ENCODE data around the gene SLC26A6. TPM values are rescaled to one million over a fixed set of nuclear protein-coding genes. Genes with fewer than 3 reads are reported as not detected.

SLC26A6 gene
- total RNA-seq, 1 experiment from 2014 or later = 58.9 TPM

DNA sequence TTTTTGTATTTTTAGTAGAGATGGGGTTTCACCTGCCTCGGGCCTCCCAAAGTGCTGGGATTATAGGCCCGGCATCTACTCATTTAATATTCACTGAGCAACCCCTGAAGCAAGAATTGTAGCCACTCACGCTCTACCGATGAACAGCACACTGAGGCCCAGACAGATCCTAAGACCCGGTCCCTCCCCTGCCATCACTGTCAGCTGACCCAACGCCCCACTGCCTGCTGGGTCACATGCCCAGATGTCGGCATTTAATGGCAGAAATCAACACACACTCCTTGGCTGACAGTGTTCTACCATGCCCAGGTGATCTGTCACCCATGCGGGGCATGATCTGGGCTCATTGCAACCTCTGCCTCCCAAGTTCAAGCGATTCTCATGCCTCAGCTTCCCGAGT, 10.5 kb downstream of the SLC26A6 start:
- ChIA-PET POLR2A (interaction anchor here (1.2 to 1.5 kb wide), 2 partner anchors 10 to 15 kb away, joined by 4 to 7 read pairs; partner anchors contain the start of gene UQCRC1), CTCF (interaction anchor here (0.6 to 5.5 kb wide), 6 partner anchors 11 to 189 kb away, joined by 3 to 44 read pairs (median 7); partner anchors contain the start of genes SLC26A6 and UQCRC1)
- peaks cover 7% of the 10 kb centered on the region for H3K4me1 Mint-ChIP-seq
- TF ChIP-seq ZNF121 (CRISPR knock-in tag; IDR thresholded peaks at IDR 0.05) = no peak
- TF ChIP-seq PRRX2 (CRISPR knock-in tag; IDR thresholded peaks at IDR 0.05) = no peak
- TF ChIP-seq, protein P1, sequence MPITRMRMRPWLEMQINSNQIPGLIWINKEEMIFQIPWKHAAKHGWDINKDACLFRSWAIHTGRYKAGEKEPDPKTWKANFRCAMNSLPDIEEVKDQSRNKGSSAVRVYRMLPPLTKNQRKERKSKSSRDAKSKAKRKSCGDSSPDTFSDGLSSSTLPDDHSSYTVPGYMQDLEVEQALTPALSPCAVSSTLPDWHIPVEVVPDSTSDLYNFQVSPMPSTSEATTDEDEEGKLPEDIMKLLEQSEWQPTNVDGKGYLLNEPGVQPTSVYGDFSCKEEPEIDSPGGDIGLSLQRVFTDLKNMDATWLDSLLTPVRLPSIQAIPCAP (CRISPR knock-in tag; IDR thresholded peaks at IDR 0.05) = no peak
- TF ChIP-seq, protein P2, sequence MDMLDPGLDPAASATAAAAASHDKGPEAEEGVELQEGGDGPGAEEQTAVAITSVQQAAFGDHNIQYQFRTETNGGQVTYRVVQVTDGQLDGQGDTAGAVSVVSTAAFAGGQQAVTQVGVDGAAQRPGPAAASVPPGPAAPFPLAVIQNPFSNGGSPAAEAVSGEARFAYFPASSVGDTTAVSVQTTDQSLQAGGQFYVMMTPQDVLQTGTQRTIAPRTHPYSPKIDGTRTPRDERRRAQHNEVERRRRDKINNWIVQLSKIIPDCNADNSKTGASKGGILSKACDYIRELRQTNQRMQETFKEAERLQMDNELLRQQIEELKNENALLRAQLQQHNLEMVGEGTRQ (CRISPR knock-in tag; IDR thresholded peaks at IDR 0.05) = peak; percentile 63; the same call in 1 of the 2 replicates
- no peaks in the 10 kb centered on the region for H3K9me3 Mint-ChIP-seq
- peaks cover 36% of the 10 kb centered on the region for H3K36me3 Mint-ChIP-seq
- H3K27me3 Mint-ChIP-seq (ENCODE audit: low read depth) = no peaks in the 10 kb centered on the region
- DNase-seq (ENCODE audit: low spot score) (no peak), ATAC-seq (no peak)
- H3K4me3 Mint-ChIP-seq = no peak overlapping the region
- H3K27ac Mint-ChIP-seq = peak overlapping the region; percentile 87

DNA sequence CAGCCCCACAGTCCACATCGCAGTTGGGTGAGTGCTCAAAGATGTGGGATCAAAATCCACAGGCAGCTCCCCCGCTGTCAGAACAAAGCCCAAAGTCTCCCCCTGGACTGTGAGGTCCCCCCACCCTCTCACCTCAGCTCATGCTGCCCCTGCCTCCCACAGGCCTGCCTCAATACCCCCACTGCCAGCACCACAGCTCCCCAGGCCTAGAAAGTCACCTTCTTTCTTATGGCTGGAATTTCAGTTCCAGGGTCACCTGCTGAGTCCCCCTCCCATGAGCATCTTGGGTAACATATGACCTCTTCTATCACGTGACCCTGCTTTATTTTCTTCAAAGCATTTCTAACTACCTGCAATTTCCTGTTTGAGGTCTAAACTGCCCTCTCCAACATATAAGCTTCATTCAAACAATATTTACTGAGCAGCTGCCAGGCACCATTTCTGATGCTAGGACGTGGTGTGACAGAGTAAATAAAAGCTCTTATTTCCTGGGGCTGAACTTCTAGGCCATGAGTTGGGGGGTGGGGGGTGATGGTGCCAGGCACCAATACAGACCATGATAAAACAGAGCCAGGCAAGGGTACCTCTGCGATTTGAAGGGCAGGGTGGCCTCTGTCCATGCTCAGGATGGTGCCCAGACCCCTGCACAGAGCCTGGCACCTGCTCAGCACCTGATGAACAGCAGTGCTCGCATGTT, 11.3 kb downstream of the SLC26A6 start:
- Mint-ChIP-seq H3K9me3 (no peaks in the 10 kb centered on the region), H3K36me3 (peaks cover 28% of the 10 kb centered on the region), H3K27me3 (ENCODE audit: low read depth) (no peaks in the 10 kb centered on the region), H3K4me1 (peaks cover 7% of the 10 kb centered on the region), H3K27ac (no peak overlapping the region), H3K4me3 (no peak overlapping the region)
- ChIA-PET POLR2A (interaction anchor here (0.6 to 1.5 kb wide), 5 partner anchors 10 to 254 kb away, joined by 3 to 7 read pairs (median 4); partner anchors contain the start of genes SLC26A6 and UQCRC1), CTCF (interaction anchor here (0.6 to 5.5 kb wide), 10 partner anchors 11 to 1674 kb away, joined by 3 to 44 read pairs (median 6); partner anchors contain the start of genes SLC26A6 and UQCRC1)
- ATAC-seq (no peak), DNase-seq (ENCODE audit: low spot score) (no peak)
- TF ChIP-seq, protein P3, sequence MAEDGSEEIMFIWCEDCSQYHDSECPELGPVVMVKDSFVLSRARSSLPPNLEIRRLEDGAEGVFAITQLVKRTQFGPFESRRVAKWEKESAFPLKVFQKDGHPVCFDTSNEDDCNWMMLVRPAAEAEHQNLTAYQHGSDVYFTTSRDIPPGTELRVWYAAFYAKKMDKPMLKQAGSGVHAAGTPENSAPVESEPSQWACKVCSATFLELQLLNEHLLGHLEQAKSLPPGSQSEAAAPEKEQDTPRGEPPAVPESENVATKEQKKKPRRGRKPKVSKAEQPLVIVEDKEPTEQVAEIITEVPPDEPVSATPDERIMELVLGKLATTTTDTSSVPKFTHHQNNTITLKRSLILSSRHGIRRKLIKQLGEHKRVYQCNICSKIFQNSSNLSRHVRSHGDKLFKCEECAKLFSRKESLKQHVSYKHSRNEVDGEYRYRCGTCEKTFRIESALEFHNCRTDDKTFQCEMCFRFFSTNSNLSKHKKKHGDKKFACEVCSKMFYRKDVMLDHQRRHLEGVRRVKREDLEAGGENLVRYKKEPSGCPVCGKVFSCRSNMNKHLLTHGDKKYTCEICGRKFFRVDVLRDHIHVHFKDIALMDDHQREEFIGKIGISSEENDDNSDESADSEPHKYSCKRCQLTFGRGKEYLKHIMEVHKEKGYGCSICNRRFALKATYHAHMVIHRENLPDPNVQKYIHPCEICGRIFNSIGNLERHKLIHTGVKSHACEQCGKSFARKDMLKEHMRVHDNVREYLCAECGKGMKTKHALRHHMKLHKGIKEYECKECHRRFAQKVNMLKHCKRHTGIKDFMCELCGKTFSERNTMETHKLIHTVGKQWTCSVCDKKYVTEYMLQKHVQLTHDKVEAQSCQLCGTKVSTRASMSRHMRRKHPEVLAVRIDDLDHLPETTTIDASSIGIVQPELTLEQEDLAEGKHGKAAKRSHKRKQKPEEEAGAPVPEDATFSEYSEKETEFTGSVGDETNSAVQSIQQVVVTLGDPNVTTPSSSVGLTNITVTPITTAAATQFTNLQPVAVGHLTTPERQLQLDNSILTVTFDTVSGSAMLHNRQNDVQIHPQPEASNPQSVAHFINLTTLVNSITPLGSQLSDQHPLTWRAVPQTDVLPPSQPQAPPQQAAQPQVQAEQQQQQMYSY (CRISPR knock-in tag; IDR thresholded peaks at IDR 0.05) = no peak
- peak; percentile 50; the same call in 1 of the 2 replicates for TF ChIP-seq GABPB1 (CRISPR knock-in tag; IDR thresholded peaks at IDR 0.05)
- TF ChIP-seq, protein P4, sequence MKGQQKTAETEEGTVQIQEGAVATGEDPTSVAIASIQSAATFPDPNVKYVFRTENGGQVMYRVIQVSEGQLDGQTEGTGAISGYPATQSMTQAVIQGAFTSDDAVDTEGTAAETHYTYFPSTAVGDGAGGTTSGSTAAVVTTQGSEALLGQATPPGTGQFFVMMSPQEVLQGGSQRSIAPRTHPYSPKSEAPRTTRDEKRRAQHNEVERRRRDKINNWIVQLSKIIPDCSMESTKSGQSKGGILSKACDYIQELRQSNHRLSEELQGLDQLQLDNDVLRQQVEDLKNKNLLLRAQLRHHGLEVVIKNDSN (CRISPR knock-in tag; IDR thresholded peaks at IDR 0.05) = peak; percentile 66; the same call in 1 of the 2 replicates
- TF ChIP-seq, protein P2 (CRISPR knock-in tag; IDR thresholded peaks at IDR 0.05) = peak; percentile 52
- no peak for TF ChIP-seq ESRRA (CRISPR knock-in tag; IDR thresholded peaks at IDR 0.05; ENCODE audit: borderline replicate concordance)

DNA sequence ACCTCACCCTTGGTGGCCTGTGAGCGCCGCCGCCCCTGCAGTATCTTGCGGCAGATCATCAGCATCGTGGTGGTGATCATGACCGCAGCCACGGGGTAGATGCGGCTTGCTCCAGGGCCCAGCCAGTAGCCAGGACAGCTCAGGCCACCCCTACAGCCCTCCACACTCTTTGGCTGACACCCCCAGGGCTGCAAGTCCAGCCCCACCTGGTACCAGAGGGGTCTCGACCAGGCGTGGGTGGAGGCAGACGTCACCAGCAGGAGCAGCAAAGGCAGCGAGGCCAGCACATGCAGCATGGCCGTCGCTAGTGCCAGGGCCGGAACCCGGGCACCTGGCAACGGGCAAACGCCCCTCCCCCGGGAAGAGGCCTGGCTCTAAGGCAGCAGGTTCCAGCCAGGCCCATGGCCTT, 13.8 kb downstream of the SLC26A6 start, which contains the start of gene TMEM89:
TSS of gene TMEM89 (minus strand) at position 309 of the 409 bp plus-strand sequence. CDS start at position 296, 13 bp downstream.
- Mint-ChIP-seq H3K27ac (no peak within 1 kb of the TSS; the same call in 1 of the 2 replicates), H3K9me3 (peaks cover 17% of the 10 kb centered on the region), H3K4me1 (peaks cover 7% of the 10 kb centered on the region), H3K27me3 (ENCODE audit: low read depth) (peaks cover 7% of the 10 kb centered on the region), H3K4me3 (no peak within 1 kb of the TSS), H3K36me3 (peaks cover 29% of the 10 kb centered on the region)
- POLR2A ChIA-PET = interaction anchor here (1.0 kb wide), 1 partner anchor 14 kb away, joined by 3 read pairs; the partner anchor contains the start of gene SLC26A6
- ATAC-seq = no peak
- CTCF ChIA-PET = no interaction called here
- TF ChIP-seq, protein P5, sequence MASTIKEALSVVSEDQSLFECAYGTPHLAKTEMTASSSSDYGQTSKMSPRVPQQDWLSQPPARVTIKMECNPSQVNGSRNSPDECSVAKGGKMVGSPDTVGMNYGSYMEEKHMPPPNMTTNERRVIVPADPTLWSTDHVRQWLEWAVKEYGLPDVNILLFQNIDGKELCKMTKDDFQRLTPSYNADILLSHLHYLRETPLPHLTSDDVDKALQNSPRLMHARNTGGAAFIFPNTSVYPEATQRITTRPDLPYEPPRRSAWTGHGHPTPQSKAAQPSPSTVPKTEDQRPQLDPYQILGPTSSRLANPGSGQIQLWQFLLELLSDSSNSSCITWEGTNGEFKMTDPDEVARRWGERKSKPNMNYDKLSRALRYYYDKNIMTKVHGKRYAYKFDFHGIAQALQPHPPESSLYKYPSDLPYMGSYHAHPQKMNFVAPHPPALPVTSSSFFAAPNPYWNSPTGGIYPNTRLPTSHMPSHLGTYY (CRISPR knock-in tag; IDR thresholded peaks at IDR 0.05) = no peak
- no peak for DNase-seq (ENCODE audit: low spot score)

Data from WTC11 (cell line).